NCI-H2081 treated with DMSO at 0.1 percent for 48 hours (cell line): ENCODE data around the gene SLC3A2.

Source experiments
- DNase-seq: peaks from one replicate; lab custom pipeline; 2025; lab: John Stamatoyannopoulos, UW

SLC3A2 gene

DNA sequence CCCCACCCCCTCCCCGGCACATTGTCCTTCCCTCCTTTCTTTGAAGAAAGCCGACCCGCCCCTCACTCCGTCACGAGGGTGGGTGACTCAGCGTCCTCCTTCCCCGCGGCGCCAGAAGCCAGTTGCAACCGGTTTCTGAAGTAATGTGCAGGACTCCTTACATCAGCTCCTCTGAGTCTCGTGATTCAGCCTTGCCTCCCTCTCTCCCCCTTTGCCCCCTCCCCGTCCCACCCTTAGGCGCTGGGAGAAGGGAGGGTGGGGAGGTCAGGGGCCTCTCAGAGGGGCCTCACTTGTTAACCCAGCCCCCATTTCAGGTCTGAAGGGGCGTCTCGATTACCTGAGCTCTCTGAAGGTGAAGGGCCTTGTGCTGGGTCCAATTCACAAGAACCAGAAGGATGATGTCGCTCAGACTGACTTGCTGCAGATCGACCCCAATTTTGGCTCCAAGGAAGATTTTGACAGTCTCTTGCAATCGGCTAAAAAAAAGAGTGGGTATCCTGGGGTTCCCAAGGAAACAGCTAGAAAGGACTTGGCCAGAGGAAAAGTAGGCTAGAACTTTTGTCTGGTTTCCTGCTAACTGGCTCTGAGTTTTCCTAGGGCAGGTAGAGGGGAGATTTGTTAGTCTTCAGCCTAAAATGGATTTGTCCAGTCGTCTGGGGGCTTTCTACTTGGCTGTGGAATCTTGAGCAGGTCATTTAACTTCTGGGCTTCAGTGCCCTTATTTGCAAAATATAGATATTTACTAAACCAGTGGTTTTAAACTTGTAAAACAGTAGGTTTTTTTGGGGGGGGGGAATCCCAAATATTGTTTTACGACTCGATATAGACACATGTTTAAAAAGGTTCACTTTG, 1.1 kb downstream of the SLC3A2 start:
- DNase-seq: no peak

DNA sequence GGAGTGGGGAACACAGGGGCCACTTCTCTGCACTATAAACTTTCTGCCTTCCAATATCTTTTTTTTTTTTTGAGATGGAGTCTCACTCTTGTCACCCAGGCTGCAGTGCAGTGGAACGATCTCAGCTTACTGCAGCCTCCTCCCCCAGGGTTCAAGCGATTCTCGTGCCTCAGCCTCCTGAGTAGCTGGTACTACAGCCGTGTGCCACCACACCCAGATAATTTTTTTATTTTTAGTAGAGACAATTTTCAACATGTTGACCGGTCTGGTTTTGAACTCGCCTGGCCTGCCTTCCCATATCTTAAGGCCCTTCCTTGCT, 1.7 kb downstream of the SLC3A2 start:
- no peak for DNase-seq

DNA sequence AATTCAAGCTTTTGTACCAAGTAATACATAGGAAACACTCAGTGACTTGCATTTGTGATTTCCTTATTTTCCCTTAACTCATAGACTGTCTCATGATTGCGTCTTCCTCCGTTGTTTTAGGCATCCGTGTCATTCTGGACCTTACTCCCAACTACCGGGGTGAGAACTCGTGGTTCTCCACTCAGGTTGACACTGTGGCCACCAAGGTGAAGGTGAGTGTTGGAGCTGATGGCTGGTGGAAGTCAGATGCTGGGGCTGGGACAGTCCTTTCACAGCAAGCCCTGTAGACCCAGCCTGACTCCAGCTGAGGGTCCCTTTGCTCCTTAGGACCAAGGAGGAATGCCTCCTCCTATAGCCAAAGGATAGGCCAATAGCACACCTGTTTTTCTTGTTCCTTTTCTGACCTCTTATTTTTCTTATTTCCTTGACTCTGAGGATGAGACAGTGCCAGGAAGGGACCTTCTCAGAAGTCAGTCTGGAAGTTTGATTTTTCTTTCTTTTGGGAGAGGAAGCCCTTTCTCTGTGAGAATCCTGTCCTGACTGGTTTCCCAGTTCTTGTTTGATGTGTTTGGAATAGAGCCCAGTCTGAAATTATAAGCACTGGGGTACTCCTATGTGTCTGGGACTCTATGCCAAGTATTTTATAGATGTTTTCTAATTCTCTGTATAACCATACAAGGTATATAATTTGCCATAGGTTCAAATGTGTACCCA, 2.2 kb downstream of the SLC3A2 start:
- DNase-seq: no peak

DNA sequence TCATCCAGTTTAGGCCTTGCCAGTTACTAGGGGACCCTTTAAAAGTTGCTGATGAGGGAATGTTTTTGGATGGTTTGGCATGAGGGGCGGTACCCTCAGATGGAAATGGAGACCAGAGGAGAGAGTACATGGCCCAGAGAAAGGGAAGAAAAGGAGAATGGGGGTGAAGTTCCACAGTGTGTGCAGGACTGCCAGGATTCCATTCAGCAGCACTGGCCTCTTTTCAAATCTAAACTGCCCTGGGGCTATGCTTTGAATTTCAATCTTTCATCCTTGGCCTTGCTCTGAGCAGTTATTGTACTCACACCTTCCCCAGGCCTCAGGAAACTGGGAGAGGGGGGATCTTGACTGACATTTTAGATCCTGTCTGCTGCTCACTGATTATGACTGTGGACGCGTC, 3.0 kb downstream of the SLC3A2 start:
- no peak for DNase-seq

DNA sequence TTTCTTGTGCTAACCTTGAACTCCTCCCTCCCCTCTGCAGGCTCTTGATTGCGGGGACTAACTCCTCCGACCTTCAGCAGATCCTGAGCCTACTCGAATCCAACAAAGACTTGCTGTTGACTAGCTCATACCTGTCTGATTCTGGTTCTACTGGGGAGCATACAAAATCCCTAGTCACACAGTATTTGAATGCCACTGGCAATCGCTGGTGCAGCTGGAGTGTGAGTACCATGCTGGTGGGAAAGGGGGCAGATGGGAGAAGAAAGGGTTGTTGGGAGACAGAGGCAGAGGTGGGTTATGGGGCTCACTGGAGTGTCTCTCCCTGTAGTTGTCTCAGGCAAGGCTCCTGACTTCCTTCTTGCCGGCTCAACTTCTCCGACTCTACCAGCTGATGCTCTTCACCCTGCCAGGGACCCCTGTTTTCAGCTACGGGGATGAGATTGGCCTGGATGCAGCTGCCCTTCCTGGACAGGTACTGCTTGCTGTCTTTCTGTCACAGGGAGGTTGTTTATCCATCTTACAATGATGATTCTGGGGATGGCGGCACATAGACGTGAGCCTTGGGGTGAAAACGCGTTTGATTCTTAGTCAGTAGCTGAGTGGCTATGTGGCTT, 4.5 kb downstream of the SLC3A2 start:
- no peak for DNase-seq

DNA sequence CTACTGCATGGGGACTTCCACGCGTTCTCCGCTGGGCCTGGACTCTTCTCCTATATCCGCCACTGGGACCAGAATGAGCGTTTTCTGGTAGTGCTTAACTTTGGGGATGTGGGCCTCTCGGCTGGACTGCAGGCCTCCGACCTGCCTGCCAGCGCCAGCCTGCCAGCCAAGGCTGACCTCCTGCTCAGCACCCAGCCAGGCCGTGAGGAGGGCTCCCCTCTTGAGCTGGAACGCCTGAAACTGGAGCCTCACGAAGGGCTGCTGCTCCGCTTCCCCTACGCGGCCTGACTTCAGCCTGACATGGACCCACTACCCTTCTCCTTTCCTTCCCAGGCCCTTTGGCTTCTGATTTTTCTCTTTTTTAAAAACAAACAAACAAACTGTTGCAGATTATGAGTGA, 7.7 kb downstream of the SLC3A2 start:
- DNase-seq: no peak

DNA sequence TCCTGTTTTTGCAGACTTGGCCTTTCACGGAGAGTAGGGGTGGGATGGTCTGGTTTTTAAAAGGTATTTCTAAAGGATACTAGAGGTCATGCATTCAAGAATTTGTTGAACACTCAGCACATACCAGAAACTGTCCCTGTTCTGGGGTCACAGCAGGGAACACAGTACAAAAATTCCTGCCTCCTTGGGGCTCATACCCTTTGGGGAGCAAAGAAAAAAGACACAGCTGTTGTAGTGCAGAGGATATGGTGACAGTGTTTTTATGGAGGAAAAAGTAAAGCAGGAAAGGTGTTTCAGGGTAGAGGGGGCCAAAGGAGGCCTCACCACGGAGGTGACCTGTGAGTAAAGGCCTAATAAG, 8.4 kb downstream of the SLC3A2 start:
- DNase-seq: no peak

DNA sequence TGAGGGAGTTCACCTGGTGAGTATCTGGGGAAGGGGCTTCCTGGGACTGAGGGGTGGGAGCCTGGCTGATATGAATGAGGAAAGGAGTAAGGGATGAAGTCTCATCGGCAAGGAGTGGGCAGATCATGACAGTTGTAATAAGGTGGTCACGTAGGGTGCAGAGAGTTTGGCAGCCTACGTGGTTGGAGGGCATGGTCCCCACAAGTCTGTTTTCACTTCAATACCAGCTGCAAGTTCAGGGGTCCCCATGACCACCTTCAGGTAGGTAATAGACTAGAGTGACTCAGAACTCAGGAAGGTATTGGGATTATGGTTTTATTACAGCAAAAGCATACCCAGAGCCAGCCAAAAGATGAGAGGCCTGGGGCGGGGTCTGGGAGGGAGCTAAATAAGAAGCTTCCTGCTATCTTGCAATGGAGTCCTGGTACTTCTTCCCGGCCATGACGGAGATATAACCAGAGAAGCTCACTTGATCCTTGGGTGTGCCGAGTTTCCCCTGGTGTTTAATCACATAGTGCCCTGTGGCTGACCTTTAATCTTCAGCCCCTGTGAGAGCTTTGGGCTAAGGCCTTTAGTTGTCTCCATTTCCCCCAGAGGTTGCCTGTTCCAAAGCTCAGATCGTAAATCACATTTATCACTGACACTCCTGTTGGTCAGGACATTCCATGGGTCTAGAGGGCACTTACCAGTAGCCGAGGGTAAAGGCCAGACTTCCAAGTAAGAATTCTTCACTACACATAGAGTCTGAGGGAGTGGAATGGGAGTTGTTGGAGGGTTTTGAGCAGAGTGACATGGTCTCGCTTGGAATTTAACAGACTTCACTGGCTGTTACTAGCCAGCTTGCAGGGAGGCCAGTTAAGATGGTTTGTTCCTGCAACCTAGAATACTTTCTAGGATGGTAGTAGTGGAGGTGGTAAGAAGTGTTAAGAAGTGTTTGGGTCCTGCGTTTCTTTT, 9.1 kb downstream of the SLC3A2 start:
- DNase-seq: no peak

DNA sequence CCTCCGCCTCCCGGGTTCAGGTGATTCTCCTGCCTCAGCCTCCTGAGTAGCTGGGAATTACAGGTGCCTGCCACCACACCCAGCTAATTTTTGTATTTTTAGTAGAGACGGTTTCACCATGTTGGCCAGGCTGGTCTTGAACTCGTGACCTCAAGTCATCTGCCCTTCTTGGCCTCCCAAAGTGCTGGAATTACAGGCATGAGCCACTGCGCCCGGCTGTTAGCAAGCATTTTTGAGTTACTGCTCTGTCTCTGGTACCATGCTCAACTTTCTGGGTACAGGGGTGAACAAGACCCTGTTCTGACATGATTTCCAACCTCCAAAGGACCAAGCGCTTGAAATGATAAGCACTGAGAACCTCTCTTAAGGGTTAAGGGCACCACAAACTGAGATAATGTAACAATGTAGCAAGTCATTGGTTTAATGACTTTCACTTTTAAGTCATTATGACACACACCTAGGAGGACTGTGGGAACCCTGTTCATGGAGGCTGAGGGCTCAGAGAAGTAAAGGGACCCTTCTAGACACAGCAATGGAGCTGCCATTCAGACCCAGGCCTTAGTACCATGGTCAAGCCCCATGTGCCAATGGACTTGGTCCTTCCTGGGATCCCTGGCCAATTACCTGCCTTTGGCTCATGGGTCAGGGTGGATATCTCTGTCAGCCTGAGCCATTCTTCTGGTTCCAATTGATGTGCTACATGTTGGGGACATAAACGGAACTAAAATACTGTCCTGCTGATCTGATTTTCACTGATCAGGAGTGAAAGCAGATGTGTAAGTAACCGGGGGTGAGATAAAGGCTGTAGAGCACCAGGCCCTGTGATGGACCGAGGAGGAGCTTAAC, 11.6 kb downstream of the SLC3A2 start:
- DNase-seq: no peak

DNA sequence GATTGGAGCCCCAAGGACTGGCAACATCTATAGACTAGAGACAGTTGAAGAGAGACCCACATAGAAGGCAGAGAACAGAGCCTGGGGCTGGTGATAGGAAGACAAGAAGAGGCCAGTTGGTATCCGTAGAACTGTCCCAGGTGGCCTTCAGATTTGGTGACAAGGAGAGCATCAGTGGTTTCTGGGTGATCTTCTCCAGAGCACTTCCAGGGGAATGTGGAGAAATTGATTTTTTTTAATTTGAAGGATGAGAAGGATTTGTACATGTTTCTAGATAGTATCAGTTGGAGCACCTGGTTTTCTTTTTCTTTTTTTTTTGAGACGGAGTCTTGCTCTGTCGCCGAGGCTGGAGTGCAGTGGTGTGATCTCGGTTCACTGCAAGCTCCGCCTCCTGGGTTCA, 14.8 kb downstream of the SLC3A2 start:
- DNase-seq: no peak

DNA sequence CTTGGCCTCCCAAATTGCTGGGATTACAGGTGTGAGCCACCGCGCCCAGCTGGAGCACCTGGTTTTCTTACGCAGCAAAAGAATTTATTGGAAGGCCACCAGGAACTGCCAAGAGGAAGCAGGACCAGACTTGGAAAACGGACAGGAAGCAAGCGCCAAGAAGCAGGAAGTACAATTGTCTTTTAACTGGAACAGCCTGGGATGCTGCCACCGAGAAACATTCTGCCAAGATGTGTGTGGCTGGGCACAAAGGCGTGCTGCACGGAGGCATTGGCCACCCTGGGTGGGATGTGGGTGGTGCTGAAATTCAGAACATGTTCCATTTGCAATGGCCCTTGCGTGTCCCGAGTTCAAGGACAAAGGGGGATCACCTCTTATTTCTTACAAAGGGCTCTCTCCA, 15.4 kb downstream of the SLC3A2 start:
- no peak for DNase-seq

DNA sequence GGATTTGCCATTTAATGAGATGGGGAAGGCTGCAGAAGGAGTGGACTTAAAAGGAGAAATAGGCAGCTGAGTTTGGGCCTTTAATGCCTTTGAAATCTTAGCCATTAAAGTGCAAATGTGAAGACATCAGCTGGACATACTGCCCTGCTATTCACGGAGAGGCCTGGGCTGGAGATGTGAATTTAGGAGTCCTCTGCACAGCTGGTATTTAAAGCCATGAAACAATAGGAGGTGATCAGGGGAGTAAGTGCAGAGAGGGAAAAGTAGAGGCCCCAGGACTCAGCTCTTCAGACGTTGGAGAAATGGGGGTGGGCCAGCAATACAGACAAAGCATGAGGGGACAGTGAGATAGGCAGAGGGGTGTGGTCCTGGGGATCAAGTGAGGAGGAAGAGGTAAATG, 16.6 kb downstream of the SLC3A2 start:
- no peak for DNase-seq

DNA sequence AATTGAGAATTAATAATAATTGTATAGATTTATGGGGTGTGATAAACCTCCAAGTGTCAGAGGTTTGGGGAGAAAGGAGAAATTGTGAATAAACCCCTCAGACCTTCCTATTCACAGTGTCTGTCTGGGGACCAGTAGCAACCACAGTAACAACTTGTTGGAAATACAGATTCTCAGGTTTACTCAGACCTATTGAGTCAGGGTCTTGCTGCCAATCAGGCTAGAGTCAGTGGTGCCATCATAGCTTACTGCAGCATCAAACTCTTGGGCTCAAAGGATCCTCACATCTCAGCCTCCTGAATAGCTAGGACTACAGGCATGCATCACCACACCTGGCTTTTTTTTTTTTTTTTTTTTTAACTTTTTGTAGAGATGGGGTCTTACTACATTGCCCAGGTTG, 17.3 kb downstream of the SLC3A2 start:
- DNase-seq: no peak

DNA sequence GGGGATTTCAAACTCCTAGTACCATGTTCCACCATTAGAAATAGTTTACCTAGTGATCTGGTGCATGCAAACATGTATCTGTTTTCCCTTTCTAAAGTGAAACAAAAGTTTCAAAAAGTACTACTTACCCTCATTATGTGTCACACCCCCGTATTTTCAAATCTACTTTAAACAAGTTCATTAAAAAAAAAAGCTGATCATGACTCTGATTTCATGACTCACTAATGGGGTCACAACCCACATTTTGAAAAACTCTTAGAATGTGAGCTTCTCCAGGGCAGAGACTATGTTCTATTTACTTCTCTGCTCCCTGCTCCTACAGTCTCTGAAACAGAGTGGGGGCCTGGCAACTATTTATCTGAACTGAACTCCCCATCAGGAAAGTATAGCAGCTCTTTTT, 22.2 kb downstream of the SLC3A2 start:
- DNase-seq: no peak

DNA sequence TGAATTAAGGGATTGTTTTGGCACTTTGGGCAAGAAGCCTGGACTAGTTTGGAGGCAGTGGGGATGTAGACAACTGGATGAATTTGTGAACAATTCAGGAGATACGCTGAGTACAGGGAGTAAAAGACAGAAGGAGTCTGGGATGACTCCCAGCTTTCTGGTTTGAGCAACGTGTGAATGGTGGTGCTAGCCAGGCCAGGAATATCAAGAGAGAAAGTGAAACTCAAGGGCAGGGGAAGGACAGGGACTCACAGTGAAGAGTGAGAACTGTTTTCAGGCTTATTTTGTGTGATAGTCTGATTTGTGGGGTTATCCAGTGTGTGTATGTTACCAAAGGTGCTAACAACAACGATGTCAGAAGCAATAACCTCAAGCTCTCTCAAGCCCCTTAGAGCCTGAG, 24.6 kb downstream of the SLC3A2 start:
- DNase-seq: no peak

DNA sequence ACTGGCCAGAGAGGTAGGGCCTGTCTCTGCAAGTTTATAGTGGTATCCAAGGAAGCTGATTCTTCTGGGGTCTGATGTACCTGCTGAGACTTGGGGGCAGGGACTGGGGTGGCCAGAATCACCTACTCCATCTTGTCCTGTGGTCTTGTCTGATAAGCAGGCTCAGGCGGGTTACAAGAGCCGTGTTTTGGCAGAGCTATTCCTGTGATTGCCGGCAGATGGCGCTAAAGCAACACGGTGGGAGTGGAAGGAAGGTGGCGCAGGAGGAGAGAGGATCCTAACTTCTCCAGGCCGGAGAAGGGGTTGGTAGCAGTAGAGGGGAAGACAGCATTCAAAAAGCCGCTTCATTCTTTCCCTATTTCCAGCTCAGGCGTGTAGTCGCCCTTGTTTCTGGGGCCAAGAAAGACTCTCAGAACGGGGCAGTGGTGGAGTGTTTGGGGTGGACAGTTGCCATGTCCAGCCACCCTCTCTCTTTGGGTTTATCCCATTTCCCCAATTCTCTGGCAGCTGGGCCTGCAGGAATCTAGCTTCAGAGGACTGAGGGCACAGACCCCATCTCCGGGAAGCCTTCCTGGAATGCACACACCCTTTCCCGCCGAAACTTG, 25.3 kb downstream of the SLC3A2 start:
- DNase-seq: no peak

DNA sequence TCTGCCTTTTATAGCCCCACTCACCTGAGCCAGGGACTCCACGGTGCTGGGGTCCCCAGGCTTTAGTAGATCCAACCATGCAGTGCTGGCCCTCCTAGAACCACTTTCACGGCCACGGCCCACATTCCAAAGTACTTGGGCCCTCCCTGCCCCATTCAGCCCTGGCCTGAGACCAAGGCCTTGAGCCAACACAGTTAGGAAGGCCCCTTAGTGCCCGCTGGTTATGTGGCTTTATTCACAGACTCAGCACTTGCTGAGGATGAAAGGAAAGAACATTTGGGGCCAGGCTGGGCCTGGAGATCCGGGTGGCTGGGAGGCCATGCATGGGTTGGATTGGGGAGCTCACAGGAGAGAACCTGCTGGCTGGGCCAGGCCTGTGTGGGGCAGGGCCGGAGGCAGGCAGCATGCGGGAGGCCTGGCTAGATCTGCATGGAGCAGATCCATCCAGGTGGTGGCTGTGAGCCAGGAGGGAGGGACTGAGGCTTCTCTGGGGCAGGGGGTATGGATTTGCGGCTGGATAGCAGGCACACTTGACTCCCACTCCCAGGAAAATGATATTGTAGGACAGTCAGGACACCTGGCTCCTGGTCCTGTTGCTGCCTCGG, 27.9 kb downstream of the SLC3A2 start:
- no peak for DNase-seq

DNA sequence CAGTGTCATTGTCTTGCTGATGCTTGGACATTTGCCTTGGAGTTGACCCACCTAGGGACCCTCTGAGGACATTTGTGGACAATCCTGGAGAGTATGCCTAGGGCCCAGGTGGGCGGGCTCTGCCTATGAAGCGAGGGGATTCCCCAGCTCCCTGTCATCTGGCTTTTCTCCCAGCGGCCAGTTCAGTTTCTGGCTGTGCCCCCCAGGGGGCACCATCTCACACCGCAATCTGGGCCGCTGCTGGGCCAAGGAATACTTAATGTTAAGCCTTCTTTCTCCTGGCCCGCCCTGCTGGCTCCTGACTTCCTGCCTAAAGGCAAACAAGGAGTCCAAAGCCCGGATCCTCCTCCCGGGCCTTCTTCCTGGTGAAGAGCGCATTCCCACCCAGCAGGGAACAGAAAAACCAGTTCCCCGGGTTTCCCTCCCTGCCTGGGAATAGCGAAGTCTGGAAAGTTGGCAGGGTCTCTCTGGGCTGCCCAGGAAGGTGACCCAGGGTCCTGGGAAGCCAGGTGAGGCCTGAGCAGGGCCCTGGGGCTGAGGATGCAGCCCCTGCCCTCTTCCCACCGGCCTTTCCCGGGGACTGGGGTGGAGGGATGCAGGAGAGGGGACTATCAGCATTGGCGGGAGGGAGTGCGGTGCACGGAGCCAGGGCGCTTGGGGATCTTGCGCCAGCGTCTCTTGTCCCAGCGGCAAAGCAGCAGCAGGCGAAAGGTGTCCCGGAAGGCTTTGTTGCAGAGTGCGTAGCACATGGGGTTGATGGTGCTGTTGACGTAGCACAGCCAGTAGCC, 28.6 kb downstream of the SLC3A2 start:
- DNase-seq: no peak

DNA sequence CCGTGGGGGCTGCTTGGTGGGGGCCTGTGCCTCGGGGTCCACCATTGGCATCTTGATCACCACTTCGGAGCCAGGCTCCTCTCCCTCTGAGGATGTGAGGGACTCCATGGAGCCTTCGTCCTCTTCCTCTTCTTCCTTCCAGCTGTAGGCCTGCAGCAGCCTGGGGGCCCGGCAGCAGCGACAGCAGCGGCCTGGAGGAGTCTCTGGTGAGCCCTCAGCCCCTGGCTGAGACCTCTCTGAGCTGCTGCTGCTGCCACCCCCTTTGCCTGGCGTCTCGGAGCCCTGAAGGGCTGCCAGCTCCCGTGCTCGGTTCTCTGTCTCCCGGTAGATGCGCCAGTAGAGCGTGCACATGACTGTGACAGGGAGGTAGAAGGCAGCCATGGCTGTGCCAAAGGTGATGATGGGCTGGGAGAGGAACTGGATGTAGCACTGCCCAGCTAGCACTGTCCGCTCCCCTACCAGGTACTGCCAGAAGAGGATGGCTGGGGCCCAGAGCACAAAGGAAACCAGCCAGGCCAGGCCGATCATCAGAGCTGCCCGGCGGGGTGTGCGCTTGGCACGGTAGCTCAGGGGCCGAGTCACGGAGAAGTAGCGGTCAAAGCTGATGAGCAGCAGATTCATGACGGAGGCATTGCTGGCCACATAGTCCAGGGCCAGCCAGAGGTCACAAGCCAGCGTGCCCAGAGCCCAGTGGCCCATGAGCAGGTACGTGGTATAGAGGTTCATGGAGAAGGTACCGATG, 29.6 kb downstream of the SLC3A2 start:
- DNase-seq: no peak
